Measurements from ENCODE around the gene H1-8.

The H1-8 gene

GRCh38 chr3:129556890-129557547, 14.0 kb downstream of the H1-8 start:
- no peak for DNase-seq

GRCh38 chr3:129557548-129557894, 14.5 kb downstream of the H1-8 start:
- DNase-seq: no peak

- DNase-seq: no peak
These were observed 15.3 kb downstream of the H1-8 start for GRCh38 chr3:129558081-129558771.

GRCh38 chr3:129558772-129559564, 16.0 kb downstream of the H1-8 start:
- no peak for DNase-seq

GRCh38 chr3:129559565-129560079, 16.6 kb downstream of the H1-8 start:
- DNase-seq: no peak

GRCh38 chr3:129560269-129560787, 17.4 kb downstream of the H1-8 start:
- DNase-seq: peak; percentile 18

- no peak for DNase-seq
These were observed 18.1 kb downstream of the H1-8 start for GRCh38 chr3:129560911-129561594.

- no peak for DNase-seq
These were observed 18.8 kb downstream of the H1-8 start for GRCh38 chr3:129561619-129562248.

GRCh38 chr3:129562803-129563202, 19.8 kb downstream of the H1-8 start:
- DNase-seq: no peak

GRCh38 chr3:129563332-129563731, 20.4 kb downstream of the H1-8 start:
- DNase-seq: no peak

GRCh38 chr3:129563850-129564535, 21.0 kb downstream of the H1-8 start:
- DNase-seq: no peak

GRCh38 chr3:129564981-129565644, 22.1 kb downstream of the H1-8 start:
- DNase-seq: no peak

GRCh38 chr3:129565902-129566301, 22.9 kb downstream of the H1-8 start:
- no peak for DNase-seq

GRCh38 chr3:129567176-129567705, 24.3 kb downstream of the H1-8 start:
- DNase-seq: no peak

- no peak for DNase-seq
These were observed 25.0 kb downstream of the H1-8 start for GRCh38 chr3:129567939-129568338.

- no peak for DNase-seq
These were observed 26.9 kb downstream of the H1-8 start for GRCh38 chr3:129569856-129570255.

- DNase-seq: no peak
These were observed 28.9 kb downstream of the H1-8 start for GRCh38 chr3:129571605-129572547.

GRCh38 chr3:129572603-129573002, 29.6 kb downstream of the H1-8 start:
- no peak for DNase-seq

GRCh38 chr3:129573493-129573892, 30.5 kb downstream of the H1-8 start:
- DNase-seq: no peak

- DNase-seq: no peak
These were observed 31.2 kb downstream of the H1-8 start for GRCh38 chr3:129574206-129574605.

Measured in NCI-H2171 (cell line).